GM12878 (cell line): ENCODE data around the gene CRELD2. TPM values are rescaled to one million over a fixed set of nuclear protein-coding genes. Genes with fewer than 3 reads are reported as not detected.
A peak's percentile ranks its signal among the peaks of the same experiment; 100 is the strongest.

ENCODE experiments used
- BHLHE40 ChIP-seq, 2 experiments: fragments of 450-650 bp in 1 of 2; IDR thresholded peaks; 2 replicates each; pipeline ENCODE4 v1.6.1; 2011 to 2017; ENCODE audit warnings: low read depth in 2 of 2, borderline replicate concordance in 1 of 2, improper control_type of control experiment in 1 of 2, low read length in 1 of 2, mild to moderate bottlenecking in 1 of 2
- CEBPZ ChIP-seq: fragments of 150-350 bp; IDR thresholded peaks from 2 replicates; pipeline ENCODE4 v1.6.1; 2016; ENCODE audit warnings: low read depth, low read length
- EZH2 ChIP-seq: IDR thresholded peaks from 2 replicates; pipeline ENCODE4 v1.6.1; 2012; ENCODE audit warnings: low read depth, mild to moderate bottlenecking, control low read depth, inconsistent platforms, low read length, borderline replicate concordance; ENCODE audit not compliant: control insufficient read depth
- FOXK2 ChIP-seq: fragments of 450-650 bp; IDR thresholded peaks from 2 replicates; pipeline ENCODE4 v1.6.1; 2017; ENCODE audit warnings: mild to moderate bottlenecking, moderate library complexity
- HDAC6 ChIP-seq: fragments of 200-600 bp; sonication (generic); IDR thresholded peaks from one replicate; pipeline ENCODE4 v1.8.0; 2017; ENCODE audit warnings: antibody characterized with exemption; ENCODE audit not compliant: unreplicated experiment
- HDGF ChIP-seq: fragments of 450-650 bp; IDR thresholded peaks from 2 replicates; pipeline ENCODE4 v1.6.1; 2016; ENCODE audit warnings: antibody characterized with exemption
- KLF5 ChIP-seq: fragments of 450-650 bp; IDR thresholded peaks from 2 replicates; pipeline ENCODE4 v1.6.1; 2014; ENCODE audit warnings: mild to moderate bottlenecking; ENCODE audit not compliant: partially characterized antibody
- MTA3 ChIP-seq: IDR thresholded peaks from 2 replicates; pipeline ENCODE4 v1.6.1; 2012; ENCODE audit warnings: low read length, inconsistent platforms, borderline replicate concordance
- NKRF ChIP-seq: fragments of 450-650 bp; conservative IDR thresholded peaks from 2 replicates; pipeline ENCODE4 v1.6.1; 2017; ENCODE audit warnings: mild to moderate bottlenecking, moderate library complexity
- PAX8 ChIP-seq: fragments of 450-650 bp; IDR thresholded peaks from 2 replicates; pipeline ENCODE4 v1.6.1; 2017; ENCODE audit warnings: mild to moderate bottlenecking, moderate library complexity
- PBX3 ChIP-seq: IDR thresholded peaks from 2 replicates; pipeline ENCODE4 v1.6.1; 2011; ENCODE audit warnings: mild to moderate bottlenecking, low read depth, low read length, moderate library complexity; ENCODE audit not compliant: insufficient replicate concordance
- POU2F2 ChIP-seq: IDR thresholded peaks from 3 replicates; pipeline ENCODE4 v1.6.1; 2011; ENCODE audit warnings: low read depth, mild to moderate bottlenecking, low read length, borderline replicate concordance
- SREBF1 ChIP-seq: IDR thresholded peaks from 2 replicates; pipeline ENCODE4 v1.6.1; 2012; ENCODE audit warnings: mild to moderate bottlenecking, low read length
- TAF1 ChIP-seq: IDR thresholded peaks from 2 replicates; pipeline ENCODE4 v1.6.1; 2011; ENCODE audit warnings: mild to moderate bottlenecking, low read depth, low read length, borderline replicate concordance
- WRNIP1 ChIP-seq: IDR thresholded peaks from 2 replicates; pipeline ENCODE4 v1.6.1; 2011; ENCODE audit warnings: low read depth, low read length, improper control_type of control experiment, borderline replicate concordance
- ZBTB40 ChIP-seq: fragments of 450-650 bp; IDR thresholded peaks from 2 replicates; pipeline ENCODE4 v1.6.1; 2016; ENCODE audit warnings: mild to moderate bottlenecking, moderate library complexity, borderline replicate concordance
- polyA plus RNA-seq, 11 experiments: library from polyadenylated mRNA; depleted of rRNA in 4 of 11; unstranded in 6 of 11; stranded (reverse) in 5 of 11; fragments of >200 nt; fragmentation: Nextera tagmentation in 4 of 11; fragmentation: Illumina TruSeq in 1 of 11; extraction: Ambion mirVana in 4 of 11; extraction: Trizol in 1 of 11; gene quantifications; 1 replicate in 1 of 11; 2 replicates in 10 of 11; pipeline versions ENCODE4 v1.2.1 to v1.2.3, GENCODE V29; 2011 to 2016; ENCODE audit warnings: inconsistent platforms in 2 of 11, missing spikeins in 2 of 11, low read depth in 1 of 11
- total RNA-seq, 4 experiments: library from RNA; depleted of rRNA in 3 of 4; stranded (reverse); fragments of >200 nt in 3 of 4; fragmentation: Illumina TruSeq in 1 of 4; extraction: Trizol in 1 of 4; gene quantifications; 2 replicates each; pipeline versions ENCODE4 v1.2.1 to v1.2.3, GENCODE V29; 2013 to 2021

Gene CRELD2
- total and polyA plus RNA-seq, 10 of the 15 experiments (the other 5 are each of a cell fraction or from before 2014, with no cell fraction given), result 9.4 to 111 (median 25.9) TPM

DNA sequence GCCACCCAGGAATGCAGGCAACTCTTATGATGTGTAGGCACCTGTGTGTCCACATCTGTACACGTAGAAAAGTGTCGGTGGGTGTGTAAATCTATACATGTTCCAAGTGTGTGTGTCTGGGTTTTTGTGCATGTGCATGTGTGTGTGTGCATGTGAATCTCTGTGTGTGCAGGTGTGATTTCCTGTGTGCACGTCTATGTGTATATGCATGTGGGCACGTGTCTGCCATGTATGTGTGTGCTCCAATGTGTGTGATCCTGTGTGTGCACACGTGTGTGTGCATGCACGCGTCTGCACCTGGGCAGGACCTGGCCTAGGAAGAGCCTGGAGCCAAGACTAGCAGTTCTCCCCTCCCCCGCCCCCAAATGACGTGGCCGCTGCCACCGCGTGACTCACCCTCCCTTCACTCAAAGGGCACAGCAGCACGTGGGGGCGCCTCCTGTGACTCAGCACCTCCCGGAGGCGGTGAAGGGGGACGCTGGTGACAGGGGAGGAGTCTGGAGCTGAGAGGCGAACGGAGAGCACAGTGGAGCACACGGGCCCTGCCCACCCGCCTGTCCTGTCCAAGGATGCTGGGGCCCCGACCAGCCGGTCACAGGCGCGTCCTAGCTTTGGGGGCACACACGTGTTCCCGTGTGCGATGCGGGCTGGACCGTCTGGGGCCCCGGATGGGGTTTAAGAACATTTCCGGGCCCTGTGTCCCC lies 52.2 kb downstream of the CRELD2 start (continued):
- TF ChIP-seq EZH2, result no peak
- TF ChIP-seq BHLHE40 (IDR thresholded peaks at IDR 0.05; ENCODE audit: borderline replicate concordance in 1 of 2, low read depth in 2 of 2, low read length in 1 of 2), result peak; percentile 99
- no peak for TF ChIP-seq WRNIP1
- TF ChIP-seq SREBF1, result peak; percentile 17; the same call in 1 of the 2 replicates
- no peak for TF ChIP-seq CEBPZ
- peak; percentile 90 for TF ChIP-seq HDGF
- peak; percentile 41; the same call in 1 of the 2 replicates for TF ChIP-seq TAF1
- peak; percentile 96 for TF ChIP-seq PAX8
- peak; percentile 54 for TF ChIP-seq KLF5
- TF ChIP-seq POU2F2, result peak; percentile 44; the same call in 2 of the 3 replicates
- TF ChIP-seq ZBTB40, result peak; percentile 63; the same call in 1 of the 2 replicates
- TF ChIP-seq HDAC6, result peak; percentile 59
- peak; percentile 73 for TF ChIP-seq NKRF
- no peak for TF ChIP-seq MTA3
- peak; percentile 91 for TF ChIP-seq PBX3
- peak; percentile 43; the same call in 1 of the 2 replicates for TF ChIP-seq FOXK2
